ENCODE results near the gene ENPEP. TPM values are rescaled to one million over a fixed set of nuclear protein-coding genes. Genes with fewer than 3 reads are reported as not detected.
"Not testable (repeated sequence)": the region's sequence is repeated elsewhere in the genome, so short reads cannot be mapped to it uniquely, and the experiment has no call there.

ENPEP gene
- total RNA-seq, 4 donors from 2014 or later = 4.3 to 5.4 (median 4.8) TPM

DNA sequence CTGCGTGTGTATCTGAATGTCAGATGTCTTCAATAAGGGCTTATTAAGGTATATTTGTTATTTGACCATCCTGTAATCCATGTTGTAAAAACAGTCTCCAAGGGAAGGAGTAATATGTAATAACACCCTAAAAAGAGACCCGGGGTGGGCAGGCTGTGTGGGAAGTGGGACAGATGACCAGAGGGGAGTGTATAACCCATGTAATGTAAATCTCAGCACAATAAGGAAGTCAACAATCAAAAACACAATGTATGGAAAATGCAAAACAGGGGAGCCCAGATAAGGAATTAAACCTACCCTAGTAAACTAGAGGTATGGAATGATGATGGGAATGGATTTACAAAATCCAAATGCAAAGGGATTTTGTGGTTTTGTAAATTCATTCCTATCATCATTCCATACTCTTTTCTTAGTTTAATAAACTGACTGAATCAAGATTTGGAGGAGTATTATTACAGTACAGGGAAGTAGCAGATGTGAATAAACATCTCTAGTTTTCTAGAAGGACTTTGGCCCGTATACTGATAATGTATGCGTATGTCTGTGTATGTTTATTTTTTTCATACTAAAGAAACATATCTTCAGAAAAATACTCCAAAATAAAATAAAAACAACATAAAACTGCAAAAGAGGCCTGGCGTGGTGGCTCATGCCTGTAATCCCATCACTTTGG lies 15.7 kb upstream of the ENPEP start:
- Histone ChIP-seq H3K27ac (replicated peaks in 1 of 4) (no peak overlapping the region), H3K27me3 (no peaks in the 10 kb centered on the region), H3K9me3 (no peaks in the 10 kb centered on the region), H3K4me3 (no peak overlapping the region), H3K36me3 (no peaks in the 10 kb centered on the region), H3K4me1 (no peaks in the 10 kb centered on the region)
- no peak for TF ChIP-seq POLR2A (IDR thresholded peaks at IDR 0.05; ENCODE audit: low read depth)
- TF ChIP-seq, protein P1, sequence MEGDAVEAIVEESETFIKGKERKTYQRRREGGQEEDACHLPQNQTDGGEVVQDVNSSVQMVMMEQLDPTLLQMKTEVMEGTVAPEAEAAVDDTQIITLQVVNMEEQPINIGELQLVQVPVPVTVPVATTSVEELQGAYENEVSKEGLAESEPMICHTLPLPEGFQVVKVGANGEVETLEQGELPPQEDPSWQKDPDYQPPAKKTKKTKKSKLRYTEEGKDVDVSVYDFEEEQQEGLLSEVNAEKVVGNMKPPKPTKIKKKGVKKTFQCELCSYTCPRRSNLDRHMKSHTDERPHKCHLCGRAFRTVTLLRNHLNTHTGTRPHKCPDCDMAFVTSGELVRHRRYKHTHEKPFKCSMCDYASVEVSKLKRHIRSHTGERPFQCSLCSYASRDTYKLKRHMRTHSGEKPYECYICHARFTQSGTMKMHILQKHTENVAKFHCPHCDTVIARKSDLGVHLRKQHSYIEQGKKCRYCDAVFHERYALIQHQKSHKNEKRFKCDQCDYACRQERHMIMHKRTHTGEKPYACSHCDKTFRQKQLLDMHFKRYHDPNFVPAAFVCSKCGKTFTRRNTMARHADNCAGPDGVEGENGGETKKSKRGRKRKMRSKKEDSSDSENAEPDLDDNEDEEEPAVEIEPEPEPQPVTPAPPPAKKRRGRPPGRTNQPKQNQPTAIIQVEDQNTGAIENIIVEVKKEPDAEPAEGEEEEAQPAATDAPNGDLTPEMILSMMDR (IDR thresholded peaks at IDR 0.05) = no peak
- TF ChIP-seq POLR2AphosphoS5 (IDR thresholded peaks at IDR 0.05) = no peak
- no peak for TF ChIP-seq EP300 (IDR thresholded peaks at IDR 0.05)
- DNase-seq (ENCODE audit: extremely low spot score) = no peak
- WGBS = 87% methylated on average over 5 of the region's 5 CpGs
- intact Hi-C loops (cut with DNase I) = no loop called here

DNA sequence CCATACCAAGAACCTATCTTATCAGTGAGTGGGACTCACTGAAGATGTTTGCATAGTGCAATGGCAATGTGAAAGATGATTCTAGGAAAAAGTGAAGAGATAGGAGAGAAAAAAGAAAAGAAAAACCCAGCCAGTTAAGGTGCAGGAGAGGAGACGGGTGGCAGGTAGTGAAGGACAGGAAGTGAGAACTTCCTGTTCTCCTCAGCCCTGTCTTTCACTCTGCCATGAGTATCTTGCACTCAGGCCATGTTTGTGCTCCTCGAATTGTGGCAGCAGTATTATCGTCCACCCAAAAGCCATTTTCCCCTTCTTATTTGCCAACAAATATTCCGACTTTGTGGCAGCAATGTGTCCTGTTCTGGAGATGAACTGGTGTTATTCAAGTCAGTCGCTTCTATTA lies 8.6 kb upstream of the ENPEP start:
- TF ChIP-seq POLR2A (IDR thresholded peaks at IDR 0.05; ENCODE audit: low read depth) = no peak
- no peak for TF ChIP-seq POLR2AphosphoS5 (IDR thresholded peaks at IDR 0.05)
- TF ChIP-seq, protein P1 (IDR thresholded peaks at IDR 0.05) = no peak
- no peak for TF ChIP-seq EP300 (IDR thresholded peaks at IDR 0.05)
- intact Hi-C loops (cut with DNase I) = no loop called here
- Histone ChIP-seq H3K27ac (replicated peaks in 1 of 4) (no peak overlapping the region), H3K27me3 (no peaks in the 10 kb centered on the region), H3K4me1 (no peaks in the 10 kb centered on the region), H3K9me3 (peaks cover 0 to 9% (median 2%) of the 10 kb centered on the region in 4 donors), H3K36me3 (no peaks in the 10 kb centered on the region), H3K4me3 (no peak overlapping the region)
- no peak for DNase-seq (ENCODE audit: extremely low spot score)
- 83% methylated on average over 5 of the region's 5 CpGs for WGBS

DNA sequence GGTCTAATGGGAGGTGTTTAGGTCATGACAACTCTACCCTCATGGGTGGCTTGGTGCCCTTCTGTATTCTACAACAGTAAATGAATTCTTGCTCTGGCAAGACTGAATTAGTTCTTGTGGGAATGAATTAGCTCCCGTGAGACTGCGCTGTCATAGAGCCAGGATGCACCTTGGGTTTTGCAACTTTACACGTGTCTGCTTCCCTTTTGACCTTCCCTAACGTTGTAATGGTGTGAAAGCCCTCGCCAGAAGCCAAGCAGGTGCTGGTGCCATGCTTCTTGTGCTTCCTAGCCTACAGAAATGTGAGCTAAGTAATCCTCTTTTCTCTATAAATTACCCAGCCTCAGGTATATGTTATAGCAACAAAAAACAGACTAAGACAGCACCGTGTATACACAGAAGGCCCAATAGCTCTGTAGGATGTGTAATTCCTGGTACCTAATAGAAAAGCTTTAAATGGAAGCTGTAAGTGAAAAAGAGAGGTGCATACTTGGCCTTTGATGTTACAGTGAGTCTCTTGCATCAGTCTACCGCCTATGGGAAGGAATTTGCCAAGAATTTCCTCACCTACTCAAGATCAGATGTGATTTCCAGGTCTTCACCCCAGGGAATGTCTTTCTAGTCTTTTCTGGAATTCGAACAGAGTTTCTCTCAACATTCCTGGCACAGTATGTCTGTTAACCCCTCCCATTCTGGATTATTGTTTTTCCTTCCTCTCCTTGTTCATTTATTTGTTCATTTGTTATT lies 3.2 kb upstream of the ENPEP start:
- intact Hi-C loops (cut with DNase I) = no loop called here
- H3K9me3 ChIP-seq = peaks cover 0 to 9% (median 2%) of the 10 kb centered on the region in 4 donors
- 72% methylated on average over 8 of the region's 8 CpGs for WGBS
- H3K4me3 ChIP-seq = no peak overlapping the region
- peaks cover 0 to 9% (median 0%) of the 10 kb centered on the region in 4 donors for H3K27me3 ChIP-seq
- no peaks in the 10 kb centered on the region for H3K36me3 ChIP-seq
- no peak overlapping the region for H3K27ac ChIP-seq (replicated peaks in 1 of 4)
- no peak for TF ChIP-seq POLR2AphosphoS5 (IDR thresholded peaks at IDR 0.05)
- no peak for TF ChIP-seq POLR2A (IDR thresholded peaks at IDR 0.05; ENCODE audit: low read depth)
- no peak for TF ChIP-seq EP300 (IDR thresholded peaks at IDR 0.05)
- TF ChIP-seq, protein P1 (IDR thresholded peaks at IDR 0.05) = no peak
- H3K4me1 ChIP-seq = peaks cover 0 to 7% (median 2%) of the 10 kb centered on the region in 4 donors
- no peak for DNase-seq (ENCODE audit: extremely low spot score)

DNA sequence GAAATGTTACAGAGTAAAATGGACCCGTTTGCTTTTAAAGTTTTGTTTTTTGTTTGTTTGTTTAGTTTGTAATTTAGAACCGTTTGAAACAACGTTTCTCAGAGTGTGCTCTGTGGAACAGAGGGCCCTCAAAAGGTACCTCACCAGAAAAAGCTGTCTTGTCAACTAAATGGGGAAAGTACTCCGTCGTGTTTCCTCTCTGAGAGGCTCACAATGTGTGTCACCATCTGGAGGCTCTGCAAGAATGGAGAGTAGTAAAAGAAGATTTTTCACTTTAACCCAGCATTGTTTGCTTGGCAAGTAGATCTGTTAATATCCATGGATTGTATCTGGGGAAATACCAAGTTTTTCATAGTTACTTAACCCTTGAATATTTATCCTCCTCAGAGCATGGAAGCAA lies 1.5 kb upstream of the ENPEP start:
- Histone ChIP-seq H3K27me3 (peaks cover 0 to 9% (median 0%) of the 10 kb centered on the region in 4 donors), H3K36me3 (no peaks in the 10 kb centered on the region), H3K27ac (replicated peaks in 1 of 4) (no peak overlapping the region), H3K4me3 (no peak overlapping the region), H3K9me3 (peaks cover 0 to 2% (median under 1%) of the 10 kb centered on the region in 4 donors), H3K4me1 (peaks cover 0 to 7% (median 2%) of the 10 kb centered on the region in 4 donors)
- TF ChIP-seq, protein P1 (IDR thresholded peaks at IDR 0.05) = no peak
- TF ChIP-seq EP300 (IDR thresholded peaks at IDR 0.05) (no peak), POLR2A (IDR thresholded peaks at IDR 0.05; ENCODE audit: low read depth) (no peak), POLR2AphosphoS5 (IDR thresholded peaks at IDR 0.05) (no peak)
- WGBS = 61% methylated on average over 5 of the region's 5 CpGs
- intact Hi-C loops (cut with DNase I) = no loop called here
- no peak for DNase-seq (ENCODE audit: extremely low spot score)

DNA sequence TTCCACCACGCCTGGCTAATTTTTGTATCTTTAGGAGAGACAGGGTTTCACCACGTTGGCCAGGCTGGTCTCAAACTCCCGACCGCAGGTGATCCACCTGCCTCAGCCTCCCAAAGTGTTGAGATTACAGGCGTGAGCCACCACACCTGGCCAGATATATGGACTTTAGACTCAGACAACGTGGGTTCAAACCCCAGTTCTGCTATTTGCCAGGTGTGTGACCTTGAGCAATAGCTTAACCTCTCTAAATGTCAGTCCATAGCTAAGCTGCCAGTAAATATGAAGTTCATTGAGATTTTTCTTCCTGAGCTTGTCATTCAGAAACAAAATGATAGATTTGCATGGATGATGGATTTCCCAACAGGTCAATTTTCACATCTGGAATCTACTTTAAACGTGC lies 875 bp upstream of the ENPEP start:
- DNase-seq (ENCODE audit: extremely low spot score); H3K36me3 ChIP-seq; intact Hi-C loops (cut with DNase I); H3K27ac ChIP-seq (replicated peaks in 1 of 4); H3K9me3 ChIP-seq; H3K4me1 ChIP-seq; H3K27me3 ChIP-seq; H3K4me3 ChIP-seq: not testable (repeated sequence)
- 87% methylated on average over 5 of the region's 7 CpGs for WGBS
